K562 (cell line): ENCODE results near the gene SERPINA9. TPM values are rescaled to one million over a fixed set of nuclear protein-coding genes. Genes with fewer than 3 reads are reported as not detected.

Experiments
- ATAC-seq: fragments of 200-7000 bp; cut with Tn5 transposase; 3 replicates; pipeline ENCODE4 v1.9.1; 2020; ENCODE audit warnings: moderate library complexity
- BruUV-seq: library from RNA; stranded (reverse); fragments of 400-500 nt; replicated peaks from 2 replicates; lab custom pipeline; 2021; lab: Mats Ljungman, UMichigan
- CTCF ChIA-PET: fragments of 300-600 bp; formaldehyde crosslinking; extraction: SDS; loops from one replicate; lab custom pipeline; 2021; ENCODE audit warnings: low intra/inter-chr PET ratio; lab: Yijun Ruan, JAX
- POLR2A ChIA-PET: fragments of 300-600, 350-650 bp; sonication (Branson Sonifier 250); formaldehyde crosslinking; extraction: SDS; loops from one replicate; lab custom pipeline; 2021; ENCODE audit warnings: antibody characterized with exemption, inconsistent platforms; lab: Yijun Ruan, JAX
- DNase-seq, 4 experiments: peaks; one replicate each; pipeline versions ENCODE4 v3.0.0 to v3.0.0-alpha.2; 2011 to 2018; ENCODE audit warnings: low spot score in 3 of 4, mixed read lengths in 3 of 4; ENCODE audit errors: extremely low read depth in 1 of 4
- FAIRE-seq: peaks from 2 replicates; lab custom pipeline; 2011; peaks lifted over from hg19 to GRCh38; lab: Jason Lieb, UNC
- H2AFZ ChIP-seq: 2 replicates; pipeline ENCODE4 v1.6.0; 2011; ENCODE audit warnings: low read depth, low read length, control low read depth, inconsistent platforms
- H3K27ac ChIP-seq: fragments of 200-600 bp; 3 replicates; pipeline ENCODE4 v1.8.0; 2011; ENCODE audit warnings: low read depth, mild to moderate bottlenecking, control low read depth, inconsistent platforms, low read length, moderate library complexity, mixed read lengths; ENCODE audit errors: extremely low read depth
- H3K27me3 ChIP-seq, 2 experiments: fragments of 300-600 bp in 1 of 2; 2 replicates in 1 of 2; 3 replicates in 1 of 2; pipeline versions ENCODE4 v1.6.0 to v1.8.0; 2011; ENCODE audit warnings: inconsistent platforms in 2 of 2, low read length in 2 of 2, mild to moderate bottlenecking in 1 of 2, mixed read lengths in 1 of 2, moderate library complexity in 1 of 2; ENCODE audit not compliant: control insufficient read depth in 2 of 2, insufficient read depth in 2 of 2
- H3K36me3 ChIP-seq: fragments of 300-600 bp; 3 replicates; pipeline ENCODE4 v1.8.0; 2011; ENCODE audit warnings: mild to moderate bottlenecking, low read length, inconsistent platforms; ENCODE audit not compliant: control insufficient read depth, insufficient read depth
- H3K4me1 ChIP-seq, 2 experiments: fragments of 200-600 bp in 1 of 2; replicated peaks in 1 of 2; 2 replicates in 1 of 2; 3 replicates in 1 of 2; pipeline versions ENCODE4 v1.5.1 to v1.8.0; 2011; ENCODE audit warnings: inconsistent platforms in 2 of 2, low read length in 2 of 2, mild to moderate bottlenecking in 1 of 2, mixed read lengths in 1 of 2, moderate library complexity in 1 of 2; ENCODE audit not compliant: control insufficient read depth in 2 of 2, insufficient read depth in 2 of 2
- H3K4me2 ChIP-seq: 2 replicates; pipeline ENCODE4 v1.6.1; 2011; ENCODE audit warnings: low read length, control low read depth, inconsistent platforms, mixed read lengths; ENCODE audit not compliant: insufficient read depth
- H3K4me3 ChIP-seq: fragments of 200-600 bp; sonication (generic), shearing (Covaris generic); 2 replicates; pipeline ENCODE4 v1.5.1; 2016; ENCODE audit warnings: control low read depth, inconsistent platforms
- H3K79me2 ChIP-seq: fragments of 200-600 bp; 3 replicates; pipeline ENCODE4 v1.8.0; 2011; ENCODE audit warnings: low read length, inconsistent platforms; ENCODE audit not compliant: control insufficient read depth, insufficient read depth
- H3K9ac ChIP-seq, 2 experiments: 2 replicates each; pipeline versions ENCODE4 v1.6.0 to v1.6.1; 2011; ENCODE audit warnings: low read depth in 2 of 2, low read length in 2 of 2, control low read depth in 1 of 2, inconsistent platforms in 1 of 2, mild to moderate bottlenecking in 1 of 2, mixed read lengths in 1 of 2; ENCODE audit not compliant: insufficient read depth in 1 of 2
- H3K9me1 ChIP-seq: one replicate; pipeline ENCODE4 v1.6.0; 2011; ENCODE audit warnings: inconsistent platforms, mild to moderate bottlenecking, low read length, moderate library complexity; ENCODE audit not compliant: control insufficient read depth, insufficient read depth
- H3K9me3 ChIP-seq: replicated peaks from 2 replicates; pipeline ENCODE4 v1.5.1; 2011; ENCODE audit warnings: low read depth, low read length, inconsistent platforms; ENCODE audit not compliant: control insufficient read depth, insufficient read depth
- H4K20me1 ChIP-seq: replicated peaks from 2 replicates; pipeline ENCODE4 v1.6.1; 2011; ENCODE audit warnings: low read length, inconsistent platforms, mixed read lengths; ENCODE audit not compliant: control insufficient read depth, insufficient read depth
- CSDE1 ChIP-seq, 2 experiments: fragments of 450-650 bp; IDR thresholded peaks; 2 replicates each; pipeline ENCODE4 v1.6.1; 2016; ENCODE audit warnings: mild to moderate bottlenecking in 1 of 2
- FIP1L1 ChIP-seq: fragments of 200-400 bp; formaldehyde crosslinking; IDR thresholded peaks from 2 replicates; pipeline ENCODE4 v1.6.1; 2018; ENCODE audit warnings: mild to moderate bottlenecking, low read depth, low read length; ENCODE audit not compliant: poor library complexity, severe bottlenecking
- HMGN3 ChIP-seq: IDR thresholded peaks from 2 replicates; pipeline ENCODE4 v1.6.1; 2011; ENCODE audit warnings: borderline replicate concordance, low read depth, mild to moderate bottlenecking, mixed read lengths, low read length; ENCODE audit not compliant: insufficient read length; ENCODE audit errors: extremely low read depth
- KAT2B ChIP-seq: IDR thresholded peaks from one replicate; pipeline ENCODE4 v1.6.1; 2012; ENCODE audit warnings: low read depth, mild to moderate bottlenecking, control low read depth, inconsistent platforms, low read length, moderate library complexity
- NFIX ChIP-seq: fragments of 250-450 bp; sonication (Bioruptor Pico); IDR thresholded peaks from 2 replicates; pipeline ENCODE4 v1.4.0; 2020; ENCODE audit warnings: low read depth, mild to moderate bottlenecking, moderate library complexity
- NR3C1 ChIP-seq: sonication (generic); formaldehyde crosslinking; IDR thresholded peaks from 2 replicates; pipeline ENCODE4 v1.8.1; 2022; ENCODE audit warnings: missing genetic modification reagents
- SREBF2 ChIP-seq: sonication (generic); formaldehyde crosslinking; IDR thresholded peaks from 2 replicates; pipeline ENCODE4 v1.4.0; 2020; ENCODE audit warnings: mild to moderate bottlenecking, missing genetic modification reagents
- STAG1 ChIP-seq: sonication (generic); formaldehyde crosslinking; IDR thresholded peaks from 2 replicates; pipeline ENCODE4 v1.5.0; 2020; ENCODE audit warnings: missing genetic modification reagents, borderline replicate concordance
- ZBTB1 ChIP-seq: sonication (generic); formaldehyde crosslinking; IDR thresholded peaks from 2 replicates; pipeline ENCODE4 v1.8.1; 2023; ENCODE audit warnings: missing genetic modification reagents, low read depth, mild to moderate bottlenecking, borderline replicate concordance
- WGBS: fragments of 100-300 bp; shearing (Covaris generic); methylation state at CpG from one replicate; pipeline ENCODE4 v1.1.6; 2016; ENCODE audit warnings: low coverage, mixed read lengths; ENCODE audit not compliant: insufficient coverage; ENCODE audit errors: missing lambda C conversion rate; 5-methylcytosine and 5-hydroxymethylcytosine counted together
- in situ Hi-C: fragments of 300-500 bp; cut with MboI; formaldehyde crosslinking; loops from 4 replicates; pipeline ENCODE4 v1.15.0; 2018; ENCODE audit warnings: inconsistent platforms, mixed read lengths
- intact Hi-C: fragments of 100-400 bp; cut with micrococcal nuclease; formaldehyde crosslinking; loops from 2 replicates; pipeline ENCODE4 v1.14.2; 2022
- polyA plus RNA-seq, 8 experiments: library from polyadenylated mRNA; depleted of rRNA in 4 of 8; stranded (reverse) in 5 of 8; unstranded in 3 of 8; fragments of >200 nt; fragmentation: Nextera tagmentation in 2 of 8; fragmentation: Illumina TruSeq in 1 of 8; extraction: Ambion mirVana in 2 of 8; extraction: Trizol in 1 of 8; gene quantifications; 2 replicates each; pipeline versions ENCODE4 v1.2.1 to v1.2.3, GENCODE V29; 2011 to 2014; ENCODE audit warnings: inconsistent platforms in 1 of 8, missing spikeins in 1 of 8
- total RNA-seq, 7 experiments: library from RNA; depleted of rRNA in 6 of 7; stranded (reverse); fragments of >200 nt in 6 of 7; fragmentation: Illumina TruSeq in 2 of 7; extraction: Trizol in 2 of 7; gene quantifications; 2 replicates each; pipeline versions ENCODE4 v1.2.1 to v1.2.3, GENCODE V29; 2011 to 2021; ENCODE audit warnings: low replicate concordance in 1 of 7
- TF ChIP-seq, protein P1 (sequence below): fragments of 250-450 bp; sonication (Bioruptor Pico); IDR thresholded peaks from 2 replicates; pipeline ENCODE4 v1.4.0; 2020; ENCODE audit warnings: mild to moderate bottlenecking, moderate library complexity
- TF ChIP-seq, protein P2 (sequence below): fragments of 450-650 bp; IDR thresholded peaks from 2 replicates; pipeline ENCODE4 v1.6.1; 2017; ENCODE audit warnings: antibody characterized with exemption

Gene SERPINA9
- total and polyA plus RNA-seq, 9 of the 15 experiments (the other 6 are each of a cell fraction or from before 2014, with no cell fraction given) = not detected

DNA sequence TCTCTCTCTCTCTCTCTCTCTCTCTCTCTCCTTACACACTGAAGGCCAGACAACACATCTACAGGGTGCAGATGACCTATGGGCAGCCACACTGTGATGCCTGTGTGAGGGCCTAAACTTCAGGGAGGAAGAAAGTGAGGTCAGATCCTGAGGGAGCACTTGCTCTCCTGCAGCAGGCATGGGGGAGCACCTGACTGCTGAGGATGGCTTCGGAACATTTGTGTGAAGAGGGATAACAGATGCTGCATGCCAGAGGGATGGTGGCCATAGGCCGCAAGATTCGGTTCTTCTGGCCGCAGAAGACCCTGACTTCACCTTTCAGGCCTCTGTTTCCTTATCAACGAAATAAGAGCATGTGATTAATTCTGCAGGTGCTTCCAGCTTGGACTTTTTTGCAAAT is 11.7 kb downstream of the SERPINA9 start:
- FAIRE-seq (no peak), DNase-seq (no peak), ATAC-seq (no peak)
- TF ChIP-seq, protein P1, sequence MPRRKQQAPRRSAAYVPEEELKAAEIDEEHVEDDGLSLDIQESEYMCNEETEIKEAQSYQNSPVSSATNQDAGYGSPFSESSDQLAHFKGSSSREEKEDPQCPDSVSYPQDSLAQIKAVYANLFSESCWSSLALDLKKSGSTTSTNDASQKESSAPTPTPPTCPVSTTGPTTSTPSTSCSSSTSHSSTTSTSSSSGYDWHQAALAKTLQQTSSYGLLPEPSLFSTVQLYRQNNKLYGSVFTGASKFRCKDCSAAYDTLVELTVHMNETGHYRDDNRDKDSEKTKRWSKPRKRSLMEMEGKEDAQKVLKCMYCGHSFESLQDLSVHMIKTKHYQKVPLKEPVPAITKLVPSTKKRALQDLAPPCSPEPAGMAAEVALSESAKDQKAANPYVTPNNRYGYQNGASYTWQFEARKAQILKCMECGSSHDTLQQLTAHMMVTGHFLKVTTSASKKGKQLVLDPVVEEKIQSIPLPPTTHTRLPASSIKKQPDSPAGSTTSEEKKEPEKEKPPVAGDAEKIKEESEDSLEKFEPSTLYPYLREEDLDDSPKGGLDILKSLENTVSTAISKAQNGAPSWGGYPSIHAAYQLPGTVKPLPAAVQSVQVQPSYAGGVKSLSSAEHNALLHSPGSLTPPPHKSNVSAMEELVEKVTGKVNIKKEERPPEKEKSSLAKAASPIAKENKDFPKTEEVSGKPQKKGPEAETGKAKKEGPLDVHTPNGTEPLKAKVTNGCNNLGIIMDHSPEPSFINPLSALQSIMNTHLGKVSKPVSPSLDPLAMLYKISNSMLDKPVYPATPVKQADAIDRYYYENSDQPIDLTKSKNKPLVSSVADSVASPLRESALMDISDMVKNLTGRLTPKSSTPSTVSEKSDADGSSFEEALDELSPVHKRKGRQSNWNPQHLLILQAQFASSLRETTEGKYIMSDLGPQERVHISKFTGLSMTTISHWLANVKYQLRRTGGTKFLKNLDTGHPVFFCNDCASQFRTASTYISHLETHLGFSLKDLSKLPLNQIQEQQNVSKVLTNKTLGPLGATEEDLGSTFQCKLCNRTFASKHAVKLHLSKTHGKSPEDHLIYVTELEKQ (CRISPR knock-in tag) = no peak
- TF ChIP-seq, protein P2, sequence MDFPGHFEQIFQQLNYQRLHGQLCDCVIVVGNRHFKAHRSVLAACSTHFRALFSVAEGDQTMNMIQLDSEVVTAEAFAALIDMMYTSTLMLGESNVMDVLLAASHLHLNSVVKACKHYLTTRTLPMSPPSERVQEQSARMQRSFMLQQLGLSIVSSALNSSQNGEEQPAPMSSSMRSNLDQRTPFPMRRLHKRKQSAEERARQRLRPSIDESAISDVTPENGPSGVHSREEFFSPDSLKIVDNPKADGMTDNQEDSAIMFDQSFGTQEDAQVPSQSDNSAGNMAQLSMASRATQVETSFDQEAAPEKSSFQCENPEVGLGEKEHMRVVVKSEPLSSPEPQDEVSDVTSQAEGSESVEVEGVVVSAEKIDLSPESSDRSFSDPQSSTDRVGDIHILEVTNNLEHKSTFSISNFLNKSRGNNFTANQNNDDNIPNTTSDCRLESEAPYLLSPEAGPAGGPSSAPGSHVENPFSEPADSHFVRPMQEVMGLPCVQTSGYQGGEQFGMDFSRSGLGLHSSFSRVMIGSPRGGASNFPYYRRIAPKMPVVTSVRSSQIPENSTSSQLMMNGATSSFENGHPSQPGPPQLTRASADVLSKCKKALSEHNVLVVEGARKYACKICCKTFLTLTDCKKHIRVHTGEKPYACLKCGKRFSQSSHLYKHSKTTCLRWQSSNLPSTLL = no peak
- no peak for TF ChIP-seq ZBTB1
- no peak for TF ChIP-seq STAG1 (CRISPR knock-in tag)
- TF ChIP-seq HMGN3 = no peak
- no peak for TF ChIP-seq NR3C1 (CRISPR knock-in tag)
- TF ChIP-seq CSDE1 (IDR thresholded peaks at IDR 0.05) = no peak
- no peak for TF ChIP-seq KAT2B
- no peak for TF ChIP-seq NFIX
- TF ChIP-seq FIP1L1 = no peak
- TF ChIP-seq SREBF2 = no peak
- H3K9me3 ChIP-seq = no peaks in the 10 kb centered on the region
- intact Hi-C loops (no loop called here), in situ Hi-C loops (no loop called here)
- no peaks in the 10 kb centered on the region for H3K9me1 ChIP-seq
- H3K4me3 ChIP-seq = no peak overlapping the region
- no TSS peak for BruUV-seq
- H3K36me3 ChIP-seq = no peaks in the 10 kb centered on the region
- H3K4me1 ChIP-seq = no peaks in the 10 kb centered on the region
- H3K4me2 ChIP-seq = no peak overlapping the region
- CTCF ChIA-PET = no interaction called here
- 0% methylated on average over 2 of the region's 5 CpGs for WGBS
- no peaks in the 10 kb centered on the region for H4K20me1 ChIP-seq
- no peak overlapping the region for H3K27ac ChIP-seq
- no peaks in the 10 kb centered on the region for H3K79me2 ChIP-seq
- no peaks in the 10 kb centered on the region for H3K27me3 ChIP-seq
- no peak overlapping the region for H3K9ac ChIP-seq
- POLR2A ChIA-PET = no interaction called here
- no peak overlapping the region for H2AFZ ChIP-seq
